Coronary artery (tissue), 2 donors: Measurements from ENCODE around the gene CACNA1B.
"Not testable (repeated sequence)": the region's sequence is repeated elsewhere in the genome, so short reads cannot be mapped to it uniquely, and the experiment has no call there.

Experiments used
- DNase-seq: peaks from one replicate; pipeline ENCODE4 v3.0.0-alpha.2; 2017; ENCODE audit warnings: low spot score
- H3K27ac ChIP-seq, 2 donors: fragments of 200-600 bp; sonication (generic); one replicate each; pipeline ENCODE4 v1.5.1; 2016 to 2019
- H3K4me3 ChIP-seq: fragments of 200-600 bp; sonication (generic); 2 replicates; pipeline ENCODE4 v1.5.1; 2016; ENCODE audit warnings: mild to moderate bottlenecking, moderate library complexity
- CTCF ChIP-seq: fragments of 200-600 bp; sonication (generic); IDR thresholded peaks from one replicate; pipeline ENCODE4 v1.5.1; 2019; ENCODE audit warnings: antibody characterized with exemption

Gene CACNA1B

DNA sequence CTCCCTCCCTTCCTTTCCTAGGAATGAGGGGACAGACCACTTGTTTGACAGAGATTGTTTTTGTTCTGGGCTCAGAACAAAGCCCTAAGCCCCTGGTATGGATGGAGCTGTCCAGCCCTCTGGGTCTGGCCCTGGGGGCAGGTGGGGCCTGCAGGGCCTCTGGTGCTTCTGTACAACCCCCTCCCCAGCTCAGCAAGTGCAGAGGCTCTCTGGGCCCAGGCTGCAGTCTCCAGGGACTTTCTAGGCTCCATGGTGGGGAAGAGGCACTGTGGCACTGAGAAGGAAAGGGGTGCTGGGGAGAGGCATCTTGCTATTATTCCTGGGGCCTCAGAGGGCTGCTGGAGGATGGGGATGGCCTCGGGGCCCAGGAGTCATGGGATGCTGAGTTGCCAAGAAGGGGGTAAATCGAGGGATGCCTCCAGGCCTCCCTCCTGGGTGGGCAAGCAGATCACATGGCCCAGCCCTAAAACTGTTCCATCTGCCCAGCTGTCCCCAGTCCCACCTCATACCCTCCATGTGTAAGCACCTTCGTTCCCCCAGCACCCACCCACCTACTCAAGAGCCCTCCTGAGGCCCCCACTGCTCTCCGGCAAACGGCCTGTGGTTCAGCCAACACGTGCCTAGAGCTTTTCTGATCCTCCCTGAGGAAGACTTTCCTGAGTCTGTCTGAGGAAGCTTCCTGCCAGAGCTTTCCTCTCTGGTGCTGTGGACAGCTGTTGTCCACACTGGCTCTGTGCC, 225.7 kb downstream of the CACNA1B start:
- no peak overlapping the region for H3K4me3 ChIP-seq
- TF ChIP-seq CTCF: no peak
- H3K27ac ChIP-seq: no peak overlapping the region
- no peak for DNase-seq

DNA sequence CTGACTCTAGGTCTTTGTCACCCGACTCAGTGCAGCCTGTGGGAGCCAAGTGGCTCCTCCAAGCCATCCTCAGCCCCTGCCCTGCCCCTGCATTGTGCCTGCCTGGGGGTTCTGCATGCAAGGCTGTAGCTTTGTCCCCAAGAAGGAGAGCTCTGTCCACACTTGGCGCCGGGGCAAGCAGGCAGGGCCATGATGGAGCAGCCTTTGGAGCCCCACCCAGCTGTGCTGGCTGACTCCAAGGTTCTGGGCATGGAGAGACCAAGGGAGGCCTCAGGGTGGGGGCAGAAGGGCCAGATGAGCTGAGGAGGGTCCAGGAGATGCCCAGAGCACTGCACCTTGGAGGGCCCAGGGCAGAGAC, 226.2 kb downstream of the CACNA1B start:
- peak; percentile 62 for DNase-seq
- H3K27ac ChIP-seq: no peak overlapping the region
- TF ChIP-seq CTCF: no peak
- no peak overlapping the region for H3K4me3 ChIP-seq

GRCh38 chr9:138104251-138105122, 226.9 kb downstream of the CACNA1B start:
- Histone ChIP-seq H3K4me3 (no peak overlapping the region), H3K27ac (no peak overlapping the region)
- no peak for DNase-seq
- no peak for TF ChIP-seq CTCF

DNA sequence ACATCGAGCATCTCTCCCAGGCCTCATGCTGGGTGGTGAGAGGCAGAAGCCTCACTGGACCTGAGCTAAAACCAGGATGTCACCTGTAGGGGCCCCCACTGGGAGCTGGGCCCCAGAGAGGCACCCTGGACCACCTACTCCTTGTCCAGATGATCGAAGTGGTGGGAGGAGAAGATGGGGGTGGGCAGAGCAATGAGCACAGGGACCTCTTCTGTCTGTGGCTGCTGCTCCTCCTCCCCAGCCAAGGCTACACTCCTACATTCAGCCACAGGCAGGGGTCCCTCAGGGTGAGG, 227.5 kb downstream of the CACNA1B start:
- H3K27ac ChIP-seq: no peak overlapping the region
- DNase-seq: no peak
- TF ChIP-seq CTCF: no peak
- H3K4me3 ChIP-seq: no peak overlapping the region

GRCh38 chr9:138105561-138106505, 228.3 kb downstream of the CACNA1B start:
- DNase-seq: peak; percentile 62
- no peak for TF ChIP-seq CTCF
- no peak overlapping the region for H3K4me3 ChIP-seq
- no peak overlapping the region for H3K27ac ChIP-seq

DNA sequence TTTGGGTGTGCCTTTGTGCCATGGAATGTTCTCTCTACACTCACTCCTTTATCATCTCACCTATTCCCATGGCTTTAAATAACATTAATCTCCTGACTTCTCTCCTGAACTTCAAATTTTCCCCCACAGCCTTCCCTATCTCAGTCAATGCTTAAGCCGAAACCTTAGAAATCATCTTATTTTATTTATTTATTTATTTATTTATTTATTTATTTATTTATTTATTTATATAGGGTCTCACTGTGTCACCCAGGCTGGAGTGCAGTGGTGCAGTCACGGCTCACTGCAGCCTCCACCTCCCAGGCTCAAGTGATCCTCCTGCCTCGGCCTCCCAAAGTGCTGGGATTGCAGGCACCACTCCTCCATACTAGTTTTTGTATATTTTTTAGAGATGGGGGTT, 229.5 kb downstream of the CACNA1B start:
- not testable (repeated sequence) for DNase-seq, H3K4me3 ChIP-seq, H3K27ac ChIP-seq

GRCh38 chr9:138111607-138112006, 234.0 kb downstream of the CACNA1B start:
- H3K4me3 ChIP-seq: no peak overlapping the region
- no peak for TF ChIP-seq CTCF
- no peak overlapping the region for H3K27ac ChIP-seq
- no peak for DNase-seq
